HCEC 1CT (cell line): Measurements from ENCODE around the gene LAPTM5.
A peak's percentile ranks its signal among the peaks of the same experiment; 100 is the strongest.
"Not testable (repeated sequence)": the region's sequence is repeated elsewhere in the genome, so short reads cannot be mapped to it uniquely, and the experiment has no call there.

Experiments
- DNase-seq: peaks from one replicate; pipeline ENCODE4 v3.0.0-alpha.2; 2017

Gene LAPTM5

GRCh38 chr1:30757352-30758120 lies at the start of gene LAPTM5:
Gene LAPTM5 (minus strand): TSS chr1:30757774. CDS start chr1:30757745, 29 bp downstream.
- no peak for DNase-seq

- no peak for DNase-seq
Measured at GRCh38 chr1:30806381-30807317, 49.1 kb upstream of the LAPTM5 start.

GRCh38 chr1:30805304-30806003 lies 47.9 kb upstream of the LAPTM5 start:
- DNase-seq: no peak

- DNase-seq: no peak
Measured at GRCh38 chr1:30804822-30805221, 47.2 kb upstream of the LAPTM5 start.

GRCh38 chr1:30804352-30804751 lies 46.8 kb upstream of the LAPTM5 start:
- no peak for DNase-seq

GRCh38 chr1:30803562-30803961 lies 46.0 kb upstream of the LAPTM5 start:
- no peak for DNase-seq

GRCh38 chr1:30801771-30802198 lies 44.2 kb upstream of the LAPTM5 start:
- peak; percentile 28 for DNase-seq

GRCh38 chr1:30799233-30799511 lies 41.6 kb upstream of the LAPTM5 start:
- no peak for DNase-seq

GRCh38 chr1:30798389-30799232 lies 41.0 kb upstream of the LAPTM5 start:
- no peak for DNase-seq

GRCh38 chr1:30795026-30795425 lies 37.5 kb upstream of the LAPTM5 start:
- DNase-seq: no peak

- DNase-seq: no peak
Measured at GRCh38 chr1:30794260-30794659, 36.7 kb upstream of the LAPTM5 start.

GRCh38 chr1:30793209-30793608 lies 35.6 kb upstream of the LAPTM5 start:
- DNase-seq: no peak

GRCh38 chr1:30791868-30792267 lies 34.3 kb upstream of the LAPTM5 start:
- no peak for DNase-seq

- no peak for DNase-seq
Measured at GRCh38 chr1:30790850-30791778, 33.5 kb upstream of the LAPTM5 start.

- DNase-seq: not testable (repeated sequence)
Measured at GRCh38 chr1:30790256-30790525, 32.6 kb upstream of the LAPTM5 start.

- DNase-seq: no peak
Measured at GRCh38 chr1:30789388-30790255, 32.0 kb upstream of the LAPTM5 start.

GRCh38 chr1:30788580-30789387 lies 31.2 kb upstream of the LAPTM5 start:
- DNase-seq: no peak

GRCh38 chr1:30787856-30788495 lies 30.4 kb upstream of the LAPTM5 start:
- no peak for DNase-seq

GRCh38 chr1:30787266-30787665 lies 29.7 kb upstream of the LAPTM5 start:
- DNase-seq: no peak
